Measurements from ENCODE around the gene CD164.

Gene CD164

DNA sequence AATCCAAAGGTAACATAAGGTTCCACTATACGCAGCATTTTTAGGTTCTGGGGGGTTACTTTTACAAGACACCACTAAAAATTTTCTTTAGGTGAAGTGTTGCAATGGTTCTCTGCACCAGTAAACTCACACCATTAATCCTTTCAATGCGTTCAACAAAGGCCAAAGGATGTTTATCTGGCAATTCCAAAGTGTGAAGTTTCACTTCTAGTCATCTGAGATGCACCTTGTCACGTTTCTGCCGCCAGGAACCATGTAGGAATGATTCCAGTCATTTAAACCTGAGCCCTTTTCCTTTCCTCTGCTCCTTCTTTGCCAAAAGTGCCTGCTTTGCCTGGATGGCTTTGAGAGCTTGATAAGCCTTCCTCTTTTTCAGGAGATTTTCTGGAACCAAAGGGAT lies 54.8 kb downstream of the CD164 start:
- in situ Hi-C loops (cut with MboI; ENCODE audit: low sequenced_read_pairs), result no loop called here
- Histone ChIP-seq H3K9me3 (no peaks in the 10 kb centered on the region), H3K36me3 (replicated peaks) (no peaks in the 10 kb centered on the region), H3K27me3 (ENCODE audit: low read depth) (no peaks in the 10 kb centered on the region), H3K4me1 (no peaks in the 10 kb centered on the region), H3K4me3 (no peak overlapping the region)
- DNase-seq (ENCODE audit: low spot score in 2 of 2), result no peak

GRCh38 chr6:109326351-109326750 lies 55.9 kb downstream of the CD164 start:
- no peaks in the 10 kb centered on the region for H3K27me3 ChIP-seq (ENCODE audit: low read depth)
- DNase-seq (ENCODE audit: low spot score in 2 of 2), result no peak
- no peaks in the 10 kb centered on the region for H3K9me3 ChIP-seq
- in situ Hi-C loops (cut with MboI; ENCODE audit: low sequenced_read_pairs), result no loop called here
- H3K4me3 ChIP-seq, result no peak overlapping the region
- H3K4me1 ChIP-seq, result no peaks in the 10 kb centered on the region
- no peaks in the 10 kb centered on the region for H3K36me3 ChIP-seq (replicated peaks)

DNA sequence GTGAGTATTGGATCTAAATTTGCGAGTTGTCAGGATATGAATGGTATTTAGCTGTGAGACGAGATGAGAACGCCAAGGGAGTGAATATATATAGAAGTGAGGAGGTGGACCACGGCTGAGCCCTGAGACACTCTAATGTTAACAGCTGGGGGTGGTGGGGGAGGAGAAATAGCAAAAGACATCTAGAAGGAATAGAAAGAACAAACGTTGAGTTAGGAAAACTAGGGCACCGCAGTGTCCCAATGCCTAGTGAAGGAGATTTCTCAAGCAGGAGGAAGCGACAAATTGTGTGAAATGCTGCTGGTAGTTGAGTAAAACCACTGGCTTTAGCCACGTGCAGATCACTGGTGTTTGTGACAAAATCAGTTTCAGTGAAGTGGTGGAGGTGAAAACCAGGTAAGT lies 56.9 kb downstream of the CD164 start:
- DNase-seq (ENCODE audit: low spot score in 2 of 2), result no peak
- Histone ChIP-seq H3K4me1 (no peaks in the 10 kb centered on the region), H3K9me3 (no peaks in the 10 kb centered on the region), H3K27me3 (ENCODE audit: low read depth) (no peaks in the 10 kb centered on the region), H3K36me3 (replicated peaks) (no peaks in the 10 kb centered on the region), H3K4me3 (no peak overlapping the region)
- in situ Hi-C loops (cut with MboI; ENCODE audit: low sequenced_read_pairs), result no loop called here

GRCh38 chr6:109323241-109323640 lies 59.0 kb downstream of the CD164 start:
- no peaks in the 10 kb centered on the region for H3K4me1 ChIP-seq
- no peaks in the 10 kb centered on the region for H3K9me3 ChIP-seq
- H3K4me3 ChIP-seq, result no peak overlapping the region
- no peaks in the 10 kb centered on the region for H3K36me3 ChIP-seq (replicated peaks)
- H3K27me3 ChIP-seq (ENCODE audit: low read depth), result no peaks in the 10 kb centered on the region
- no peak for DNase-seq (ENCODE audit: low spot score in 2 of 2)
- in situ Hi-C loops (cut with MboI; ENCODE audit: low sequenced_read_pairs), result no loop called here

- H3K36me3 ChIP-seq (replicated peaks), result no peaks in the 10 kb centered on the region
- DNase-seq (ENCODE audit: low spot score in 2 of 2), result no peak
- no peaks in the 10 kb centered on the region for H3K27me3 ChIP-seq (ENCODE audit: low read depth)
- no peak overlapping the region for H3K4me3 ChIP-seq
- in situ Hi-C loops (cut with MboI; ENCODE audit: low sequenced_read_pairs), result no loop called here
- no peaks in the 10 kb centered on the region for H3K4me1 ChIP-seq
- no peaks in the 10 kb centered on the region for H3K9me3 ChIP-seq
Measured at GRCh38 chr6:109322825-109323224, 59.4 kb downstream of the CD164 start.

GRCh38 chr6:109321752-109322151 lies 60.5 kb downstream of the CD164 start:
- Histone ChIP-seq H3K4me1 (no peaks in the 10 kb centered on the region), H3K9me3 (no peaks in the 10 kb centered on the region), H3K4me3 (no peak overlapping the region), H3K36me3 (replicated peaks) (no peaks in the 10 kb centered on the region), H3K27me3 (ENCODE audit: low read depth) (no peaks in the 10 kb centered on the region)
- in situ Hi-C loops (cut with MboI; ENCODE audit: low sequenced_read_pairs), result no loop called here
- no peak for DNase-seq (ENCODE audit: low spot score in 2 of 2)

- H3K4me3 ChIP-seq, result no peak overlapping the region
- no peaks in the 10 kb centered on the region for H3K9me3 ChIP-seq
- no peaks in the 10 kb centered on the region for H3K36me3 ChIP-seq (replicated peaks)
- H3K27me3 ChIP-seq (ENCODE audit: low read depth), result no peaks in the 10 kb centered on the region
- in situ Hi-C loops (cut with MboI; ENCODE audit: low sequenced_read_pairs), result no loop called here
- no peak for DNase-seq (ENCODE audit: low spot score in 2 of 2)
- H3K4me1 ChIP-seq, result peaks cover 5% of the 10 kb centered on the region; the same call in 1 of the 2 replicates
Measured at GRCh38 chr6:109320072-109320471, 62.2 kb downstream of the CD164 start.

GRCh38 chr6:109318328-109318876 lies 63.9 kb downstream of the CD164 start:
- no peaks in the 10 kb centered on the region for H3K27me3 ChIP-seq (ENCODE audit: low read depth)
- H3K36me3 ChIP-seq (replicated peaks), result no peaks in the 10 kb centered on the region
- H3K4me1 ChIP-seq, result peaks cover 5% of the 10 kb centered on the region; the same call in 1 of the 2 replicates
- no peak overlapping the region for H3K4me3 ChIP-seq
- DNase-seq (ENCODE audit: low spot score in 2 of 2), result no peak
- no peaks in the 10 kb centered on the region for H3K9me3 ChIP-seq
- in situ Hi-C loops (cut with MboI; ENCODE audit: low sequenced_read_pairs), result no loop called here

GRCh38 chr6:109316909-109317308 lies 65.4 kb downstream of the CD164 start:
- Histone ChIP-seq H3K9me3 (no peaks in the 10 kb centered on the region), H3K4me3 (no peak overlapping the region), H3K4me1 (peaks cover 5% of the 10 kb centered on the region; the same call in 1 of the 2 replicates), H3K36me3 (replicated peaks) (no peaks in the 10 kb centered on the region), H3K27me3 (ENCODE audit: low read depth) (no peaks in the 10 kb centered on the region)
- in situ Hi-C loops (cut with MboI; ENCODE audit: low sequenced_read_pairs), result no loop called here
- DNase-seq (ENCODE audit: low spot score in 2 of 2), result no peak
